ENCODE data around the gene C6orf136.
A peak's percentile ranks its signal among the peaks of the same experiment; 100 is the strongest.

C6orf136 gene

GRCh38 chr6:30615958-30616810 lies 30.7 kb upstream of the C6orf136 start:
- in situ Hi-C loops (cut with MboI; ENCODE audit: low sequenced_read_pairs, unreplicated experiment), result no loop called here
- DNase-seq (ENCODE audit: low spot score), result no peak
- TF ChIP-seq CTCF (IDR thresholded peaks at IDR 0.05; ENCODE audit: borderline replicate concordance, control extremely low read depth, extremely low read depth, insufficient read depth, missing control alignments), result no peak

- in situ Hi-C loops (cut with MboI; ENCODE audit: low sequenced_read_pairs, unreplicated experiment), result no loop called here
These were observed 29.9 kb upstream of the C6orf136 start, which contains the start of gene PPP1R10 for GRCh38 chr6:30616811-30617564. Gene PPP1R10 (minus strand): TSS chr6:30617243. CDS start chr6:30609944, 7,299 bp downstream.

GRCh38 chr6:30617565-30618269 lies 29.2 kb upstream of the C6orf136 start, which contains the start of gene MRPS18B:
Gene MRPS18B (plus strand): TSS chr6:30617840. CDS start chr6:30617866, 26 bp downstream.
- DNase-seq (ENCODE audit: low spot score), result peak; percentile 87
- TF ChIP-seq CTCF (IDR thresholded peaks at IDR 0.05; ENCODE audit: borderline replicate concordance, control extremely low read depth, extremely low read depth, insufficient read depth, missing control alignments), result no peak
- in situ Hi-C loops (cut with MboI; ENCODE audit: low sequenced_read_pairs, unreplicated experiment), result no loop called here

More at GRCh38 chr6:30616811-30617564, 29.9 kb upstream of the C6orf136 start, which contains the start of gene PPP1R10:
- TF ChIP-seq CTCF (IDR thresholded peaks at IDR 0.05; ENCODE audit: borderline replicate concordance, control extremely low read depth, extremely low read depth, insufficient read depth, missing control alignments), result no peak
- DNase-seq (ENCODE audit: low spot score), result peak; percentile 93

- DNase-seq (ENCODE audit: low spot score), result no peak
- in situ Hi-C loops (cut with MboI; ENCODE audit: low sequenced_read_pairs, unreplicated experiment), result no loop called here
- TF ChIP-seq CTCF (IDR thresholded peaks at IDR 0.05; ENCODE audit: borderline replicate concordance, control extremely low read depth, extremely low read depth, insufficient read depth, missing control alignments), result no peak
These were observed 28.6 kb upstream of the C6orf136 start for GRCh38 chr6:30618270-30618797.

- in situ Hi-C loops (cut with MboI; ENCODE audit: low sequenced_read_pairs, unreplicated experiment), result no loop called here
- DNase-seq (ENCODE audit: low spot score), result no peak
- no peak for TF ChIP-seq CTCF (IDR thresholded peaks at IDR 0.05; ENCODE audit: borderline replicate concordance, control extremely low read depth, extremely low read depth, insufficient read depth, missing control alignments)
These were observed 27.4 kb upstream of the C6orf136 start for GRCh38 chr6:30619561-30619960.

- in situ Hi-C loops (cut with MboI; ENCODE audit: low sequenced_read_pairs, unreplicated experiment), result no loop called here
- DNase-seq (ENCODE audit: low spot score), result no peak
- TF ChIP-seq CTCF (IDR thresholded peaks at IDR 0.05; ENCODE audit: borderline replicate concordance, control extremely low read depth, extremely low read depth, insufficient read depth, missing control alignments), result no peak
These were observed 21.4 kb upstream of the C6orf136 start for GRCh38 chr6:30625511-30625910.

All from GM13976 (cell line).